GM20431 (cell line): ENCODE measurements around the gene GZF1.

Experiments used
- in situ Hi-C: fragments of 300-500 bp; cut with MseI, MboI; formaldehyde crosslinking; loops from one replicate; pipeline ENCODE4 v1.15.0; 2020; ENCODE audit warnings: low sequenced_read_pairs; ENCODE audit not compliant: unreplicated experiment

GZF1 gene

DNA sequence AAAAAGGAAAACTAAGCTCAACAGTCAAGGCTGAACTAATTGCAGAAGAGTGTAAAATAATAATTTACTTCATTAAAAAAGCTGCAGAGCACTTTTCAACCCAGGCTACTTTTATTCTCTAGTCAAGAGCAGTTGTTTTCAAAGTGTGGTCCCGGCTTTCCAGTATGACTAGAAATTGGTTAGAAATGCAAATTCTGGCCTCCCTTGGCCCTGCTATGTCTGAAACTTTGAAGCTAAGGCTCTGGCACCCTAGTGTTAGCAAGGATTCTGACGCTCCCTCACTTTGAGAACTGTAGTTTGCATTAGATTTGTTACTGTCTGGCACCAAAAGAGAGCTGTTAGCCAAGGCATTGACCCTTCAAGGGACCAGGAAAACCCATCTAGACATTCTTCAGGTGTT, 20.9 kb upstream of the GZF1 start:
- in situ Hi-C loops: loop anchor here (25.0 kb wide), 1 partner anchor 654 kb away; no protein-coding TSS in a partner anchor

DNA sequence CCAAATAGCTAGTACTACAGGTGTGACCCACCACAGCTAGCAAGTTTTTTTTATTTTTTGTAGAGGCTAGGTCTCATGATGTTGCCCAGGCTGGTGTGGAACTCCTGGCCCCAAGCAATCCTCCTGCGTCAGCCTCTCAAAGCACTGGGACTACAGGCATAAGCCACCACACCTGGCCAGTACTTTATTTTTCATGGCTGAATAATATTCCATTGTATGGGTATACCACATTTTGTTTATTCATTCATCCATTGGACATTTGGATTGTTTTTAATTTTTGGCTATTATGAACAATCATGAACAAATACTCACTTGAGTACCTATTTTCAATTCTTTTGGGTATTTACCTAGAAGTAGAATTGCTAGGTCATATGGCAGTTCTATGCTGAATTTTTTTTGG, 18.4 kb upstream of the GZF1 start:
- in situ Hi-C loops: loop anchor here (25.0 kb wide), 1 partner anchor 656 kb away; no protein-coding TSS in a partner anchor

DNA sequence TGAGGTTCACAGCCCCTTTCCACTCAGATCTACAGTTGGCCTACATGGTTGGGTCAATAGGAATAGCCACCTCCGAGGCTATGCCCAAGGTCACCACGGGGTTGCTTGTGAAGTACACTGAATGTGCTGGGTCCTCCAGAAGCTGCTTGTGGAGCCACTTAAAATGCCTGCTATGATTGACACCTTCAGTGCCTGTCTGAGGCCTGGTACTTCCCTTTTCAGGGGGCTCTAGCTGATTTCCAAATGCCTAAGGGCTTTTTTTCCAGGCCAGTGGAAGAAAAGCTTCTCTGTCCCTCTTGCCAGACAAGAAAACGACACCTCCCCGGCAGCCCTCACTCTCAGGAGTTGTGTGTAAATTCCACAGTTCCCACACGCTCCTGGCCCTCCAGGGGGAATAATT, 17.6 kb upstream of the GZF1 start:
- in situ Hi-C loops: loop anchor here (25.0 kb wide), 1 partner anchor 657 kb away; no protein-coding TSS in a partner anchor

DNA sequence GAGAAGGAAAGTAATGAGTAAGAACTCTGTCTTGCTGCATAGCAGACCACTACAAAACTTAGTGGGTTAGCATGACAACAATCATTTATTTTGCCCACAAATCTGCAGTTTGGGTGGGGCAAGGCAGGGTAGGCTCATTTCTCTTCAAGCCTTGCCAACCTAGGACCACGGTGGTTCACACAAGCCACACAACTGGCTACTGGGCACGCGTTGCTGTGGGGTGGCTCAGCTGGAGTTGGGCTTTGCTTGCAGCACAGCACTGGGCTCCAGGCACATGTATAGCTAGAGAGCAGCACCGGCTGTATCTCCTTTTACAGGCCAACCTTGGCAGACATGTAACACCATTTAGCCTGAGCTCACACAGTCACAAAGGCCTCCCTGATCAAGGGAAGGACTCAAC, 16.0 kb upstream of the GZF1 start:
- in situ Hi-C loops: loop anchor here (25.0 kb wide), 1 partner anchor 659 kb away; no protein-coding TSS in a partner anchor

DNA sequence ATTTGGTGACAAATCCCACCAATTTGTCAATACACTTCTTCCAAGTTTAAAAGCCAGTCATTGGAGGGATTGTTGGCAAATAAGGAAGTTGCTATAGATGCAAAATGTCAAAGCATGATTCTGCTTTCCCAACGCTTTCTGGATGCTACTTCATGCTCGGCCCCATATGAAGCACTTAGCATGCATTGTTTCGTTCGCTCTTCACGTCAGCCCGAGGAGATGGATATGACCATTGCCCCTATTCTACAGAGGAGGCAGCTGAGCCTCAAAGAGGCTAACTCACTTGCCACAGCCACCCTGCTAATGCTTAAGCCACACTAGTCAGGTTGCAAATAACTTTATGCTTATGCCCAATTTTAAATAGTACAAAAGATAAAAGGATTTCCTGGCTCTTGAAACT, 14.2 kb upstream of the GZF1 start:
- in situ Hi-C loops: loop anchor here (25.0 kb wide), 1 partner anchor 660 kb away; no protein-coding TSS in a partner anchor

DNA sequence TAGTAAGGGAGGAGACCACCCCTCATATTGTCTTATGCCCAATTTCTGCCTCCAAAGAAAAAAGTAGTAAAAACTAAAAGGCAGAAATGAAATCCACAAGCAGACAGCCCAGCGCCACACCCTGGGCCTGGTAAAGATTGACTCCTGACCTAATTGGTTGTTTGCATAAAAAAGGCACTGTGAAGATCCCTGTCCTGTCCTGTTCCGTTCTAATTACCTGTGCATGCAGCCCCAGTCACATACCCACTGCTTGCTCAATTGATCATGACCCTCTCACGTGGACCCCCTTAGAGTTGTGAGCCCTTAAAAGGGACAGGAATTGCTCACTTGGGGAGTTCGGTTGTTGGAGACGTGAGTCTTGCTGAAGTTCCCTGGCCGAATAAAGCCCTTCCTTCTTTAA, 13.5 kb upstream of the GZF1 start:
- in situ Hi-C loops: loop anchor here (25.0 kb wide), 1 partner anchor 661 kb away; no protein-coding TSS in a partner anchor

DNA sequence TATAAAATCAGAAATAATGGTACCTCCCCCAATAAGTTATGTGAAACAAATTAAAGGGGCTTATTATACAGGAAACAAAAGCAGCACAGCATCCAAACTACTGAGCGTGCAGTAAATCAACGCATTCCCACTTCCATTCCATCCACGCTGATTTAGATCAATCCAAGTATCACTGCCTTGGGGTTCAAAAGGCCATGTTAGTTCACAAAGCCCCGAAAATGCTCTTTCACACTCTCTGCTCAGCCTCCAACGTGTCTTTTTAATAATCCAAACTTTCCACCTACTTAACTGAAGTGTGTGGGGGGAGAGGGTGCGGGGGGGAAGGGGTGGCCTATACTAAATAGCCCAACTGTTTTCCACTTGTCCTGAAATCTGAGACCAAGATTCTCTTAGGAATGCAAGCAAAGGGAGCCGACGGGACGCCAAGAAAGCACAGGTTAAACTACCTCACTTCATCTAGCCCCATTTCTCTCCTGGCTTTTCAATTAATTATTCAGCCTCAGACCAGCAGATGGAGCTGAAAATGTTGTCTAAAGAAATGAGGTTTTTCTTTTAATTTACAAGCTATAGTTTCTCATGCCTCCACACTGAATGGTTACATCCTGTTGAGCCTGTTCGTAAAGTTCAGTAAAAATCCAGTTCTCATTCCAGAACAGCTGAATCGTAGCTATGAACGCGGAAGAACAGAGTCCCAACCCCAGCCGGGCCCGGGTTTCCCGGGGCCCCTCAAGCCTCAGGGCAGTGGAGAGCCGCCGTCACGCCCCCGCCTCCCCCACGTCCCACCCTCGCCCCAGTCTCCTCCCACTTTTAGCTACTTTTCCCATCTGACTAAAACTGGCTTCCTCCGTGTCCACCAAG, 12.4 kb upstream of the GZF1 start:
- in situ Hi-C loops: loop anchor here (25.0 kb wide), 1 partner anchor 662 kb away; no protein-coding TSS in a partner anchor

DNA sequence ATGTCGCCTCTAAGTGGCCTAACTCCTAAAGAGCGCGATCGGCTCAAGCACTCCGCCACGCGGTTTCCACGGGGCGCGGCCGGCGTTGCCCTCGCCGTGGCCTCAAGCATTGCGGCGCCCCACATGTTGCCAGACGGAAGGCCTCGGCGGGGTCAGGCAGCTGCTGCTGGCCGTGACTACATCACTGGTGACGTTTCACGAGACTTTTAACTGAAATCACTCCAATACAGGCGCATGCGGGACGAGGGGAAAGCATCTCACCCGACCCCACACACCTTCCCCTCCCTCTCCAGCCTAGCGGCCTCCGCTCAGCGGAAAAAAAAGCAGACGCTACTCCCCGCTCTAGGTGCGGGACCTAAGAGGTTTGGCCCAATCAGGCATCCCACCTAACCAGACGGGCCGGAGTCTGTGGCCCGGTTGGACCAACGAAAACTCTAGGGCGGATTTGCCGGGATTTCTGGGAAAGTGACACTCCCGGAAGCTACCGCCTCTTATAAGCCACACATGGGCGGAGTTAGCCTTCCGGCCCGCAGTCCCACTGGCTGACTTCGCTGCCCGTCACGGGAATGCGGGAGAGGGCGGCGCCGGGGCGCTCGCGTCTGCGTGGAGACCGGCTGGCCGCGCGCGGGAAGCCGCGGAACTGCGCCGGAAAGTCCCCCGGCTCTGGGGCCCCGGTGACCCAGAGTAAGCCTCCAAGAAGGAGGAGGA, 11.6 kb upstream of the GZF1 start, which contains the start of gene NXT1:
Gene NXT1 (plus strand): TSS at position 596 of the 708 bp plus-strand sequence. CDS start 3,251 bp downstream, outside the sequence.
- in situ Hi-C loops: no loop called here

DNA sequence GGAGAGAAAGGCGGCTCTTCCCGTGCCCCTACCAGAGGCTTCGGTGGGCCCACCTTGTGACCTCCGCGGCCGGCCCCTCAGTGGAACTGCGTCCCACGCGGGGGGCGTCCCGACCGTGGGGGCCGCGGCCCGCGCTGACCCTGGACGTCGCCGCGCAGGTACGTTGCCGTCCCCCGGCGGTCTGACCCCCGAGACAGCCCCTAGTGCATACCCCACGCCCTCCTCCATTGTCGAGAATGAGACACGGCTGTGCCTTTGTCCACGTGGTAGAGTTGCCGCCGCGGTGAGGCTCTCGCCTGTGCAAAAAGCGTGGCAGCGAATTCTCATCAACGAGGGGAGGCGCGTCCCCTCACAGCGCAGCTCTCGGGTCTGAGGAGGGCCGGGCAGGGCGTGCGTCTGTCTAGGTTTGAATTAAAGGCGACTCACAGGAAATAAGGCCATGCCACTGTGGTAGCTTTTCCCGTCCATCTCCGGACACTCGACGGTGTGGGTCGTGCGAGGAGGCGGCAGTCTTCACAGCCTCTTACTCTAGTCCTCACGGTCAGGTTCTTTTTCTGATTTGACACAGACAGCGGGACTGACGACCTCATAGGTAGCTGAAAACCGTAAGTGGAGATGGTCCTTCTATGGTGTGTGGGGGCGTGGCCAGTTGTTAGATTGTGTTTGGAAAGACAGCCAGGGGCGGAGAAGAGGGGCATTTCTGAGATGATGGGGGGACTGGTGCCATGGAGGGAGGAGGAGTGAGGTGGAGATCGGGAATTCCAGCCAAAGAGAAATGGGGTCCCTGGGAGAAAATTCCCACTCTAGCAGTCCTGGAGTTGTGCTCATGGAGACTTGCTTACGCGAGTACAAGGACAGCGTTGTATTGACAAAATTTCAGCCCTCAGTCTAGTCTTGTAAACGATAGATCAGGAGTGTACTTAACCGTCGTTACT, 10.8 kb upstream of the GZF1 start:
- in situ Hi-C loops: no loop called here

DNA sequence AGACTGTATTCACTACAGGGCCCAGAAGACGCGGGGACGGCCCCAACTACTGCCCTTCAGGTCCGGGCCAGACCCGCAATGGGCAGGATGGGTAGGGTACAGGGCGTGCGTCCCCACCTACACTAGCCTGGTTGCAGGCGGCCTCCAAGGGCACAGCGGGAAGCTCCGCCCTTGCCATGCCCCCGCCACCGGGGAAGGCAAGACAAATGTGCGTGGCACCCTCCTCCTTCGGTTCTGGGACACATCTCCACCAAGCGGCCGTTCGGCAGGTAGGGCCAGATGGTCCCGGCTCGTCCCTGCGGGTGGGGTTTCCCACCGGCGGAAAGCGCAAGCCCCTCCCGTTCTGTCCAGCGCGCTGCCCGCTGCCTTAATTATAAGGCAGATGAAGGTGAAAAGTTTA, 5.8 kb upstream of the GZF1 start:
- in situ Hi-C loops: no loop called here

DNA sequence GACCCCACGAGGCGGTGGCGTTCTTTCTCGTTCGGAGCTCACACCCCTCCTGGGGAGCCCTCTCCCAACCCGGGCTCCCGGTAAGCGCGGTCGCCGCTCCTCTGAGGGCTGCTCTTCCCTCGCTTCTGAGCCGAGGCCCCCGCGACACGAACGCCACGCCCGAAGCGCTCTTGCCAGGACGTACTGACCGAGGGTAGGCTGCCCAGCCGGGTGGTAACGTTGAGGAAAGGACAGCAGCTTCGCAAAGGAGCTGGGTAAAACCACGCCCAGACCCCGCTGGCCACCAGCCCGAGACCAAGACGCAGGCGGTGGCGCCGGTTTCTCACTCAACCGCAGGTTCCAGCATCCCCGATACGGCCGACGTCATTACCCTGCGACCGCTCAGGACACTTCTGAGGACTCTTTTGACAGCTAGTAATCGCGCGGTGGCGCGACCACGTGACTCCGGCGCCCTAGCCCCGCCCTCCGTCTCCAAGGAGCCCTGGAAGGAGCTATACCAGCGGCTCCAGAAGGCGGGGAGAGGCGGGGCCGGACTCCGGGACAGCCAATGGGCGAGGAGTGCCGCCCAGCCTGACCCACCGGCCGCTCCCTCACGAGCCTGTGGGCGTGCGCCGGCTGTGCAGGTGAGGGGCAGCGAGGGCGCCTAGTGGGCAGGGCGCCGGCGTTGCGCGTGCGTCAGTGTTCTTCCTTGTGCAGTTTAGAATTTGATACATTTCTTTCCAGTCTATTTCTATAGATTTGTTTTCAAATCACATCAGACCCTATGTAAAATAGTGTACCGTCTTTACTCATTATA, 4.0 kb upstream of the GZF1 start:
- in situ Hi-C loops: no loop called here

DNA sequence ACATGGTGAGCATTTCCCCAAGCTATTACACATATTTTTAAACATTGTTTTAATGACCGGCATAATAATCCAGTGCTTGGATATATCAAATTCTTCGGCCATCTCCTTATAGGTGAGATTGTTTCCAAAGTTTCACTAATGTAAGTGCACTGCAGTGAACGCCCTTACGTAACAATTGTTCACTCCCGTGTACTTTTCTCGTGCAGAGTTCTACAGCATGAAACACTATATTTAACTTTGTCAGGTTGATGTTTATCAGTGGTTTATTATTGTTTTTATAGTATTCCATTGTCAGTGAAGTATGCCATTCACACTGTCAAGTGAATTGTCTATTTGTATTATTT, 3.4 kb upstream of the GZF1 start:
- in situ Hi-C loops: no loop called here

DNA sequence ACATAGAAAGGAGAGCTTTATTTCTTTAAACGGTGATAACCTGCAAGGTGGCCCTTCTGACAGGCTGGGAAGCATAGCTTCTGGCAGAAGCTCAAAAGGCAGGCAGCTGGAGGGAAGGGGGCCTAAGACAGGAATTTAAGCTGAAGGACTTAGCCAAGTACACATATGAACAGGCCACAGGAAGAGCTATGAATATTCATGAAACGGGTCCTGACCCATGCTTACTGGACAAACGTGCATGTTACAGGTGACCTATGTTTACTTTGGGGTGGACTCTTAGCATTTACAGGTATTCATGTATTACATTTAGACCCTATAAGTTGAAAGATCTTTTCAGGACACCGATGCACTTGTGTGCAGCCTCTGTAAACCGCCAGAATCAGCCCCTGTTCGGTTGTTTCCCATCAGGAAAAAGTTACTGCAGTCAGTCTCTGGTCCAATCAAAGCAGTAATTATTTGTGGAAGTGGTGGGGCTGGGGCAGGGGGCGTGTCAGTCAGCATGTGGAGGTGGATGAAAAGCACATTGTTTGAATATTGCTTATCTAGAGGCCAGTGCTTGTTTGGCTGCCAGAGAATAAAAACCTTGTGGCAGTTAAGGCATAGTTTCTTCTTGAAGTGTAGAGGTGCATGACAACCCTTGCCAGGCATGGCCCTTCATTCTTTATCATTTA, 2.9 kb upstream of the GZF1 start:
- in situ Hi-C loops: no loop called here

DNA sequence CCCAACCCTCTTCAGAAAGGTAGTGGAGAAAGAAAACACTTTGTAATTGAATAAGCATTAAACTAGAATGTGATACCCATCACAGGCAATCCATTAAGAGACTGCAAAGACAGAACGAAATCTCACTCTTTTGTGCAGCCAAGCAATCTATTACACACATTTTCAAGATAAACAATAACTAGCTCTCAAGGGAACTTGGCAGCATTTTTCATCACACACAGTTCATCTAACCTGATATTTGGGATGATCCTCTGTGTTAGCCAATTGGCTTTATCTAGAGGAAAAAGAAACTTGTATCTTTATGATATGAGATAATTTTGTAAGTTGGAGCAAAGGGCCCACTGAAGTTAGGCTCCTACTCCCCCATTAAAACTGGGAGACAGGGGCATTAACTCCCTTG, 1.5 kb upstream of the GZF1 start:
- in situ Hi-C loops: no loop called here

DNA sequence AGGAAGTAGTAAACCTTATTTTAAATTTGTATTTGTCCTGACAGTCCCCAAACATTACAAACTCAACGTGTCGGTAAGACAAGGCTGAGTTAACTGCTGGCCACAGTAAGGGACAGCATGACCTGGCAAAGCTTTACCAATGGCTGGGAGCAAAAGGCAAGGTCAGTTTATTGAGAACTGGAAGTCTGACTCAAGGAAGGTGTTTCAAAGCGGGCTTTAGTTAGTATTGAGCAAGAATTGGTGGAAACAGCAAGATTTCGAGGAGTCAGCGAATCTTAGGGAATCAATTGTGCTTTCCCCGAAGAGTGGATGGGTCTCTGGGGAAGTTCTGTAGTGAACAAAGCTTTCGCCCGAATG, 885 bp upstream of the GZF1 start:
- in situ Hi-C loops: no loop called here

DNA sequence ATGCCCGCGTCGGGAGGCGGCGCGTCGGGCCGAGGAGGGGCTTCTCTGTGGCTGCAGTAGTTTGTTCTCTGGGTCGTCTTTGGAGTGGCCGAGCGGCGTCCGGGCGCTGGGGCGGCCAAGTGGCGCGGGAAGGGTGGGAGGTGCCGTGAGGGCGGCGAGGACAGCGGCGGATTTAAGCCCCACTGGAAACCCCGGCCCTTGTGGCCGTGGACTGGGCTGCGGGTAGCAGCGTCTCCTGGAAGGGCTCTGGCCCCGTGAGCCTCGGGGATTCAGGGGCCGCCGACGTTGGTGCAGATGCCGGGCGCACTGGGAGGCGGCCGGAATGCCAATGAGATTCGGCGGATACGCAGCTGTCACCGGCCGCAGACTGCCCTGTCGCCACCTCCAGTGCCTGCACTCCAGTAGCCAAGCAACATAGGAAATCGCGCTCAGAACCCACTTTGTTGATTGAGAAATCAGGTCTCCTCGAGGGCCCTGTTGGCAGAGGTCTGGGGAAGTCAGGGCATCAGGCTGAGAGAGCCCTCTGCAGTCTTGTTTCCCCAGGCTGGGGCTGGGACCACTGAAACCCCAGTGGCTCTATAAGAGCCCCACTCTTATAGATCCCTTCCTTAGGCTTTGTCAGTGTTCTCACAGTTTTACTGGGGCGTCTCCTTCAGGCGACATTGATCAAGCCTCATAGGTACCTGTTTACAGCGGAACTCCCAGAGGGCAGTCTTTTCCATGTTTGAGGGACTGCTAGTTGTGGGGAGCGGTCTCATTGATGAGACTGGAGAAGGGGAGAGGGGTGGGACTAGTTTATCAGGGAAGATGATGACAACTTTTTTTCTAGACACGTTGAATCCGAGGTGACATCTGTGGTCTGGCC, 642 bp downstream of the GZF1 start:
- in situ Hi-C loops: no loop called here

DNA sequence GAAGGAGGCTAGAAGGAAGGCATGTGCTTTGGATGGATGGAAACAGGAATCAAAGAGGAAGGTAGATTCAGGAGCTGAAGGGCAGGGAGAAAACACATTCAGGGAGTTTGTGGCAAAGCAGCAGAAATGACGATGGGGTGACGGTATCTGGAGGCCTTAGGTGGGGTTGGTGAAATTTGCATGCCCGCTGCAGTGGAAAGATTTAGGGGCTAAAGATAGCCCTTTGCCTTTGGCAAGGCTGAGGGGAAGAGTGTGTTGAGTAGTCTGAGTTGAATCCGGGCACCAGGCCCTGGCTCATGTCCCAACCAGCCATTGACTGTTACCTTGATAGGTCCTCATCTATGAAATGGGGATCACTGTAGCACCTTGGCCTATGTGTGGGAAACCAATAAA, 1.3 kb downstream of the GZF1 start:
- in situ Hi-C loops: no loop called here
